Gastrocnemius medialis (tissue), 4 donors: ENCODE measurements around the gene SNX10. TPM values are rescaled to one million over a fixed set of nuclear protein-coding genes. Genes with fewer than 3 reads are reported as not detected.

ENCODE experiments used
- ATAC-seq, 2 donors: fragments of 150-250 bp; one replicate each; pipeline ENCODE4 v1.9.1; 2016
- DNase-seq, 2 donors: peaks; one replicate each; pipeline ENCODE4 v3.0.0-alpha.2; 2019
- H3K27ac ChIP-seq, 4 donors: fragments of 200-600 bp; sonication (generic); 1 replicate in 1 of 4; 2 replicates in 3 of 4; pipeline ENCODE4 v1.5.1; 2016 to 2018; ENCODE audit warnings: mild to moderate bottlenecking in 2 of 4, moderate library complexity in 1 of 4
- H3K27me3 ChIP-seq, 3 donors: fragments of 200-600 bp; sonication (generic) in 2 of 3; 1 replicate in 1 of 3; 2 replicates in 2 of 3; pipeline versions ENCODE4 v1.5.1 to v1.6.0; 2016 to 2019; ENCODE audit warnings: mild to moderate bottlenecking in 1 of 3, moderate library complexity in 1 of 3
- H3K36me3 ChIP-seq, 2 donors: fragments of 200-600 bp; sonication (generic) in 1 of 2; one replicate each; pipeline ENCODE4 v1.5.1; 2017 to 2018
- H3K4me1 ChIP-seq, 2 donors: fragments of 200-600 bp; sonication (generic) in 1 of 2; one replicate each; pipeline ENCODE4 v1.5.1; 2016 to 2017; ENCODE audit warnings: mild to moderate bottlenecking in 2 of 2
- H3K4me3 ChIP-seq, 4 donors: fragments of 200-600 bp; sonication (generic) in 3 of 4; 1 replicate in 1 of 4; 2 replicates in 3 of 4; pipeline ENCODE4 v1.5.1; 2016 to 2019; ENCODE audit warnings: mild to moderate bottlenecking in 2 of 4
- H3K9me3 ChIP-seq, 3 donors: fragments of 200-600 bp; sonication (generic) in 2 of 3; 1 replicate in 1 of 3; 2 replicates in 2 of 3; pipeline ENCODE4 v1.5.1; 2016 to 2019
- POLR2A ChIP-seq, 2 donors: fragments of 450-650 bp; IDR thresholded peaks; one replicate each; pipeline ENCODE4 v1.6.1; 2017; ENCODE audit warnings: antibody characterized with exemption in 2 of 2, mild to moderate bottlenecking in 2 of 2, moderate library complexity in 2 of 2
- in situ Hi-C, 4 donors: fragments of 200-750 bp; cut with MboI; loops; one replicate each; pipeline versions ENCODE4 v1.15.0 to v1.8.0; 2017; ENCODE audit warnings: low sequenced_read_pairs in 4 of 4
- intact Hi-C: fragments of 100-400 bp; cut with DNase I; formaldehyde crosslinking; loops from one replicate; pipeline ENCODE4 v1.15.1; 2023; ENCODE audit warnings: low total_unique reads
- total RNA-seq, 4 donors: library from RNA; depleted of rRNA; stranded (reverse); fragments of >200 nt; gene quantifications; one replicate each; pipeline versions ENCODE4 v1.1.0 to v1.2.3, GENCODE V29; 2016
- TF ChIP-seq, protein P1 (sequence below), 5 experiments: fragments of 450-650 bp in 3 of 5; fragments of 200-600 bp in 2 of 5; sonication (generic) in 2 of 5; IDR thresholded peaks in 4 of 5; conservative IDR thresholded peaks in 1 of 5; 1 replicate in 4 of 5; 2 replicates in 1 of 5; pipeline ENCODE4 v1.5.1; 2016 to 2019; ENCODE audit warnings: antibody characterized with exemption in 5 of 5, mild to moderate bottlenecking in 3 of 5, moderate library complexity in 3 of 5

The SNX10 gene
- total RNA-seq, 4 donors from 2014 or later, result 1.2 to 1.9 (median 1.3) TPM; not detected in 1

DNA sequence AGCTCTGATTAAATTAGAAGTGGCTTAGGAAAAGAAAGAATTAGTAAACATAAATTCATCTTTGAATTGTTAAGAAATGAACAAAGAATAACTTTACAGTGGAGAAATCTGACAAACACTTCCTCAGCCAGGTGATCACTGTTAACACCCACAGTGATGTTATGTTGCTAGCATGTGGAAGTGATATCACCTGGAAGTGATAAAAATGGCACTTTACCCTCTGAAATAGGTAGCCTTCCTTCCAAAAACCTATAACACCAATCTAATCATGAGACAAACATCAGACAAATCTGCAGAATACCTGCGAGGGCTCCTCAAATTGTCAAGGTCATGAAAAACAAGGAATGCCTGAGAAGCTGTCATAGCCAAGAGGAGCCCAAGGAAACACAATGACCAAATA, 59.5 kb downstream of the SNX10 start:
- ATAC-seq, result no peak
- Histone ChIP-seq H3K27me3 (no peaks in the 10 kb centered on the region), H3K4me3 (no peak overlapping the region), H3K9me3 (no peaks in the 10 kb centered on the region), H3K4me1 (no peaks in the 10 kb centered on the region), H3K27ac (no peak overlapping the region), H3K36me3 (no peaks in the 10 kb centered on the region)
- DNase-seq, result no peak
- no peak for TF ChIP-seq POLR2A (IDR thresholded peaks at IDR 0.05)
- TF ChIP-seq, protein P1, sequence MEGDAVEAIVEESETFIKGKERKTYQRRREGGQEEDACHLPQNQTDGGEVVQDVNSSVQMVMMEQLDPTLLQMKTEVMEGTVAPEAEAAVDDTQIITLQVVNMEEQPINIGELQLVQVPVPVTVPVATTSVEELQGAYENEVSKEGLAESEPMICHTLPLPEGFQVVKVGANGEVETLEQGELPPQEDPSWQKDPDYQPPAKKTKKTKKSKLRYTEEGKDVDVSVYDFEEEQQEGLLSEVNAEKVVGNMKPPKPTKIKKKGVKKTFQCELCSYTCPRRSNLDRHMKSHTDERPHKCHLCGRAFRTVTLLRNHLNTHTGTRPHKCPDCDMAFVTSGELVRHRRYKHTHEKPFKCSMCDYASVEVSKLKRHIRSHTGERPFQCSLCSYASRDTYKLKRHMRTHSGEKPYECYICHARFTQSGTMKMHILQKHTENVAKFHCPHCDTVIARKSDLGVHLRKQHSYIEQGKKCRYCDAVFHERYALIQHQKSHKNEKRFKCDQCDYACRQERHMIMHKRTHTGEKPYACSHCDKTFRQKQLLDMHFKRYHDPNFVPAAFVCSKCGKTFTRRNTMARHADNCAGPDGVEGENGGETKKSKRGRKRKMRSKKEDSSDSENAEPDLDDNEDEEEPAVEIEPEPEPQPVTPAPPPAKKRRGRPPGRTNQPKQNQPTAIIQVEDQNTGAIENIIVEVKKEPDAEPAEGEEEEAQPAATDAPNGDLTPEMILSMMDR (IDR thresholded peaks at IDR 0.05 in 4 of 5, conservative IDR thresholded peaks at IDR 0.05 in 1 of 5), result no peak
- intact Hi-C loops (no loop called here), in situ Hi-C loops (loop anchor here in 1 of 4 donors (25.0 kb wide), 1 partner anchor 964 kb away; no protein-coding TSS in a partner anchor)

DNA sequence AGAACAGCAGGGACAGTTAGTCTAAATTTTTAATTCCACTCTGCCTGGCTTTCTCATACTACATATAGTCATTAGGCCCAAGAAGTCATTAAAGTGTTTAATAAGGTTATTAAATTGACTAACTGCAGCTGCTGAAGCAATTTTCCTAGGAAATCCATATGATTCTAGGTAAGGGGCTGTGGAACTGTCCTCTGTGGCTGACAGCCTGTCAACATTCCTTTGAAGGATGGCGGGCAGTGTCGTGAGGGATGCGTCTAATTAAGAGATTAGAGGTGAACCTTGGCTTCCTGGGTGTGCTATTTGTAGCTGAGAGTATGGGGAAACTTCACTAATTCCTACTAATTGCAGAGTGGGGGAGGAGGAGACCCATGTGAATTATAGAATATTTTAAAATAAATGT, 64.6 kb downstream of the SNX10 start:
- Histone ChIP-seq H3K36me3 (no peaks in the 10 kb centered on the region), H3K4me3 (no peak overlapping the region), H3K27ac (no peak overlapping the region), H3K4me1 (no peaks in the 10 kb centered on the region), H3K9me3 (no peaks in the 10 kb centered on the region), H3K27me3 (no peaks in the 10 kb centered on the region)
- TF ChIP-seq, protein P1 (IDR thresholded peaks at IDR 0.05 in 4 of 5, conservative IDR thresholded peaks at IDR 0.05 in 1 of 5), result no peak
- no peak for TF ChIP-seq POLR2A (IDR thresholded peaks at IDR 0.05)
- no peak for DNase-seq
- in situ Hi-C loops, result loop anchor here in 1 of 4 donors (25.0 kb wide), 1 partner anchor 969 kb away; no protein-coding TSS in a partner anchor
- intact Hi-C loops, result no loop called here
- ATAC-seq, result no peak

GRCh38 chr7:26356929-26357798, 65.5 kb downstream of the SNX10 start:
- TF ChIP-seq, protein P1 (IDR thresholded peaks at IDR 0.05 in 4 of 5, conservative IDR thresholded peaks at IDR 0.05 in 1 of 5), result no peak
- no peak for TF ChIP-seq POLR2A (IDR thresholded peaks at IDR 0.05)
- Histone ChIP-seq H3K27ac (no peak overlapping the region), H3K4me1 (no peaks in the 10 kb centered on the region), H3K36me3 (no peaks in the 10 kb centered on the region), H3K9me3 (no peaks in the 10 kb centered on the region), H3K27me3 (no peaks in the 10 kb centered on the region), H3K4me3 (no peak overlapping the region)
- in situ Hi-C loops (loop anchor here in 1 of 4 donors (25.0 kb wide), 1 partner anchor 970 kb away; no protein-coding TSS in a partner anchor), intact Hi-C loops (no loop called here)
- DNase-seq (no peak), ATAC-seq (no peak)

- DNase-seq (no peak), ATAC-seq (no peak)
- TF ChIP-seq POLR2A (IDR thresholded peaks at IDR 0.05), result no peak
- TF ChIP-seq, protein P1 (IDR thresholded peaks at IDR 0.05 in 4 of 5, conservative IDR thresholded peaks at IDR 0.05 in 1 of 5), result no peak
- in situ Hi-C loops (loop anchor here in 1 of 4 donors (25.0 kb wide), 1 partner anchor 970 kb away; no protein-coding TSS in a partner anchor), intact Hi-C loops (no loop called here)
- Histone ChIP-seq H3K27me3 (no peaks in the 10 kb centered on the region), H3K9me3 (no peaks in the 10 kb centered on the region), H3K36me3 (no peaks in the 10 kb centered on the region), H3K4me3 (no peak overlapping the region), H3K4me1 (no peaks in the 10 kb centered on the region), H3K27ac (no peak overlapping the region)
These were observed 66.1 kb downstream of the SNX10 start for GRCh38 chr7:26357799-26358151.
